GM10266 (cell line): ENCODE data around the gene TRIP11.

Experiments used
- DNase-seq: peaks from one replicate; pipeline ENCODE4 v3.0.0; 2012; ENCODE audit errors: extremely low spot score
- TF ChIP-seq, protein P1 (sequence below): IDR thresholded peaks from 2 replicates; pipeline ENCODE4 v1.5.1; 2012; ENCODE audit warnings: mild to moderate bottlenecking, low read depth; ENCODE audit not compliant: control insufficient read depth, insufficient read depth; ENCODE audit errors: missing control alignments

The TRIP11 gene

DNA sequence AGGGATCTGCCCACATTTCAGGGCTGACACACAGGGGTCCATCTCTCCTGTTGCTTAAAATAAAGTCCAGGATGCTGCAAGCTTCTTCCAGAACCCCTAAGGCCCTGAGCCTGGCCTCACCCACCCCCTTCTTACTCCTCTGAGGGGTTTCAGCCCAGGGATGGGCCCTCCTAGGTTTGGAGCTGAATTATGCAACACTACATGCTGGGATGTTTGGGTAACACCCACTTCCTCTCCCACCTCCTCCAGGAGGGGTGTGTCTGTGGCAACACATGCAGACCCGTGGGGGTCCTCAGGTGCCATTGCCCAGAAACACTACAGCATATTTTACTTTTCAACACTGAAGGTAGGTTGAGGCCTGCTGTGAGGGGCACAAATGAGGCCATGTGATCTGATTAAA, 97.7 kb downstream of the TRIP11 start:
- no peak for DNase-seq
- TF ChIP-seq, protein P1, sequence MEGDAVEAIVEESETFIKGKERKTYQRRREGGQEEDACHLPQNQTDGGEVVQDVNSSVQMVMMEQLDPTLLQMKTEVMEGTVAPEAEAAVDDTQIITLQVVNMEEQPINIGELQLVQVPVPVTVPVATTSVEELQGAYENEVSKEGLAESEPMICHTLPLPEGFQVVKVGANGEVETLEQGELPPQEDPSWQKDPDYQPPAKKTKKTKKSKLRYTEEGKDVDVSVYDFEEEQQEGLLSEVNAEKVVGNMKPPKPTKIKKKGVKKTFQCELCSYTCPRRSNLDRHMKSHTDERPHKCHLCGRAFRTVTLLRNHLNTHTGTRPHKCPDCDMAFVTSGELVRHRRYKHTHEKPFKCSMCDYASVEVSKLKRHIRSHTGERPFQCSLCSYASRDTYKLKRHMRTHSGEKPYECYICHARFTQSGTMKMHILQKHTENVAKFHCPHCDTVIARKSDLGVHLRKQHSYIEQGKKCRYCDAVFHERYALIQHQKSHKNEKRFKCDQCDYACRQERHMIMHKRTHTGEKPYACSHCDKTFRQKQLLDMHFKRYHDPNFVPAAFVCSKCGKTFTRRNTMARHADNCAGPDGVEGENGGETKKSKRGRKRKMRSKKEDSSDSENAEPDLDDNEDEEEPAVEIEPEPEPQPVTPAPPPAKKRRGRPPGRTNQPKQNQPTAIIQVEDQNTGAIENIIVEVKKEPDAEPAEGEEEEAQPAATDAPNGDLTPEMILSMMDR, result no peak

DNA sequence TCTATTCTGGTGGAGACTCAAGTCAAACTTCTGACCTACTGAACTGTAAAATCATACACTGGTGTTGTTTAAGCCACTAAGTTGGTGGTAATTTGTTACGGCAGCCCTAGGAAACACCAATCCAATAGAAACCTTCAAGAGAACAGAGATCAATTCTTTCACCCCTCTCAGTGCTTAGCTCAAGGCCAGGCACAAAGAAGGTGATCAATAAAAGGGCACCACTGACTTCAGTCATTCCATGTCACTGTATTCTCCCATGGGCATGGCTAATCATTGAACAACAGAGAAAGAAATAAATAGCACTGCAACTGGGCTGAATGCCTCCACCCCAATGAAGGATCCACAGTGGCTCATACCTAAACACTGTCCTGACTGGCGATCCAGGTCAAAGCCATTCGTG, 99.7 kb downstream of the TRIP11 start:
- no peak for DNase-seq
- TF ChIP-seq, protein P1, result no peak

DNA sequence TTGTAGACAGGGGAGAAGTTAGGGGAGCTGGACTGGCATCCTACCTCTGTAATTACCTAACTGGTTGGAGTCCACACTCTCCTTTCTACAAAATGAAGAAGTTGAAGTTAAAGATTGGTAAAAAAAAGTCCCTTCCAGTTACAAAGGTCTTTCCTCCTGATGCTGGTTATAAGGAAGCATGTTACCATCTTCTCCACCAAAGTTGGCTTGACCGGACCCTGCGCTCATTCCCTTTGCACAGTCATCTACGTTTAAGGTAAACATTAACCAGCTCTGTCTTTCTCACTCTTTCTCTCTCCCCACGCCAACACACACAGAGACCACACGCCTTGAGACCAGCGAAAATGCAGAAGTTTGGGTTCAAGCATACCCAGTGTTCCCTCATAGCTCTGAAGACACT, 104.3 kb downstream of the TRIP11 start:
- TF ChIP-seq, protein P1, result no peak
- no peak for DNase-seq

DNA sequence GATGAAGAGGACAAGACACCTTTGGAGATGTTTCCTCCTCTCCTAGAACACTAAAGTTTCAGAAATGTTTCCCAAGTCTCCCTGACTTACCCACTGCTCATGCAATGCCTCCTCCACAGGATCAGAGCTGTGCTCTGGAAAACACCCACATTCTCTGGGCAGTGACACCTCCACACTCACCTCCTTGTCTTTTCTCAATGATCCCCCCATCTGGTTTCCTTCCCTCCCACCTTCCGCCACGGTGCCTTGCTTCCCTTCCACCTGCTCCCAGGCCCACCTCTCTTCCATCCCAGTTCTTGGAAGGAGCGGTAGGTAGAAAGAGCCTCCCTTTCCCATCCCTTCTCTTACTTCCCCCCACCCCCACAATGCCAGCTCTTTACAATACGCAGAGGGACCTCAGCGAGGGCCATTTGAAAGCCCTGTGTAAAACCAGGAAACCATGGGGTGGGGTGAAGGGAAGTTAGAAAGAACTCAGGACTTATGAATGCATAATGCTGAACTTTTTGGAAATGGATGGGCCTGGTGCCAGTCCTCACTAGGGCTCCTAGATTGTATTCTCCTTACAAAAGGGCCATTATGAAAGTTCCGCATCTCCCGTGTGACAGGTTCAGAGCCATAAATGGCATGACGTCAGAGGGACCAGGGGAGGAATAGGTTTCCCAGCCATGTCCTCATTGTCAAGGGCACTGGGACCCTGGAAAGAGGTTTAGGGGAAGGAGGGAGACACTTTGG, 105.1 kb downstream of the TRIP11 start:
- TF ChIP-seq, protein P1, result no peak
- no peak for DNase-seq

DNA sequence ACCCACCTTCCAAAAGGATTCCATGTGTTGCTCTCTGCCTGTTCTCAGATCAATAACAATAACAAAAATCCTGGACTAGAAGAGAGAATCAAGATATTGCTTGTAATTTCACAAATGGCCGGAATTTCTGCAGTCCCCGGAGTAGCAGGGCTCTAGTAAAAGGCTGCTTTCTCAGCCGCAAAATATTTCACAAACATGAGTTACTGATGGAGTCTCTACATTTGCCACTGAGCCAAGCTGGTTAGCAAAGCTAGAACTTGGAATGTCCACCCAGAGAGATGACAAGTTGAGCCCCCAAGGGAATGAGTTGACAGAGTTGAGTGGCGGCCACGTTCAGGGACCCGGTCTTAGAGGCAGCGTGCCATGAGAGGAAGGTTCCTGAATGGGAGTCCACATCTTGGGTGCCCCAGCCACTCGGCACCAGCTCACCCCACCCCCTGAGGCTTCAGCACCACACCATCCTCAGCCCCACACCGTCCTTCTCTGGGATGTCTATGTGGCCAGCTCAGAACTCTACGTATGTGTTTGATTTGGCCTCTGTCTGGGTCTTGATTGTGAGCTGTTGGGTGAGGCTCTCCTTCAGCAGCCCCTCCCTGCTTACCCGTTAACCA, 108.3 kb downstream of the TRIP11 start:
- no peak for DNase-seq
- TF ChIP-seq, protein P1, result no peak

DNA sequence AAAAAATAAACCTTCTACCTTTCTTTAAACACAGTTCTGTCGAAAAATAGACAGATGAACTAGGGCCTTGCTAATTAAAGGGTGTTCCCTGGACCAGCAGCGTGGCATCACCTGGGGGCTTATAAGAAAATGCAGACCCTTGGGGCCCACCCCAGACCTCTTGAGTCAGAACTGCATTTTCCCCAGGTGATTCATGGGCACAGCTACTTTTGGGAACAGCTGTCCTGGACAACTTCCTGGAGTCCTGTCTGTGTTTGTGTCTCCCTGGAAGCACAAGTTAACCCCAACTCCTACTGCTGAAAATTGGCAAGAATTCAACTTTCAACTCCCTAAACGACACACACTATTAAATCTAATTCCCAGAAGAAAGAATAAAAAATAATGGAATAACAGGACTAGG, 110.2 kb downstream of the TRIP11 start:
- no peak for DNase-seq
- TF ChIP-seq, protein P1, result no peak

DNA sequence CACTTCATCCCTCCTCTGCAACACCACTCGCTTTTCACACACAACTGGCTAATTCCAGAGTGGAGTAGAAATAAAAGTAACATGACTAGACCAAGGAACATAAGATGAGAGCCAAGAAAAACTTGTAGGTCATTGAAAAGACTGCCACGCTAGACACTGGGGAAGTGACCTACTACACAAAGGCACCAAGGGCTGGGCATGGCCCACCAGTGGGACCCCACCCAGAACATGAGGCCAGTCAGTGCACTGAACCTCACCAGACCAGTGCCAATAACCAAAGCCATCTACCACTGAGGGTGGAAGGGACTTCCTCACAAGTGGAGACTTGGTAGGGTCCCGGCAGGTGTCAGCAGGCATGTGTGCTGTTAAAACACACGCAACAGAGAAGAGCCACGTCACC, 112.1 kb downstream of the TRIP11 start:
- DNase-seq, result no peak
- TF ChIP-seq, protein P1, result no peak
